Trophoblast cell (in vitro differentiated cells and primary cell): ENCODE data around the gene THYN1.
A peak's percentile ranks its signal among the peaks of the same experiment; 100 is the strongest.

Experiments
- DNase-seq, 2 donors: peaks; one replicate each; pipeline ENCODE4 v3.0.0-alpha.2; 2016
- H2AFZ ChIP-seq: 2 replicates; pipeline ENCODE4 v1.6.1; 2013; ENCODE audit warnings: low read length, moderate library complexity, mild to moderate bottlenecking; ENCODE audit not compliant: insufficient read depth, poor library complexity
- H2AK5ac ChIP-seq: 2 replicates; pipeline ENCODE4 v1.6.1; 2013; ENCODE audit warnings: mild to moderate bottlenecking, low read length
- H2BK120ac ChIP-seq: 2 replicates; pipeline ENCODE4 v1.6.1; 2013; ENCODE audit warnings: low read length, mild to moderate bottlenecking, moderate library complexity; ENCODE audit not compliant: insufficient read depth, poor library complexity
- H2BK12ac ChIP-seq: 2 replicates; pipeline ENCODE4 v1.6.1; 2013; ENCODE audit warnings: mild to moderate bottlenecking, low read length, moderate library complexity
- H2BK5ac ChIP-seq: 2 replicates; pipeline ENCODE4 v1.6.1; 2013; ENCODE audit warnings: low read length, low read depth, moderate library complexity, mild to moderate bottlenecking; ENCODE audit not compliant: poor library complexity
- H3K14ac ChIP-seq: 2 replicates; pipeline ENCODE4 v1.6.1; 2013; ENCODE audit warnings: mild to moderate bottlenecking, low read length
- H3K18ac ChIP-seq: 2 replicates; pipeline ENCODE4 v1.6.1; 2013; ENCODE audit warnings: mild to moderate bottlenecking, low read length
- H3K23ac ChIP-seq: 2 replicates; pipeline ENCODE4 v1.6.1; 2013; ENCODE audit warnings: low read length
- H3K27ac ChIP-seq: 2 replicates; pipeline ENCODE4 v1.5.1; 2013; ENCODE audit warnings: low read depth, mild to moderate bottlenecking, inconsistent platforms, low read length, moderate library complexity
- H3K27me3 ChIP-seq: 2 replicates; pipeline ENCODE4 v1.6.1; 2013; ENCODE audit warnings: inconsistent platforms, mild to moderate bottlenecking, low read length, moderate library complexity; ENCODE audit not compliant: insufficient read depth
- H3K36me3 ChIP-seq, 2 experiments: 1 replicate in 1 of 2; 2 replicates in 1 of 2; pipeline ENCODE4 v1.6.1; 2013; ENCODE audit warnings: low read length in 2 of 2, mild to moderate bottlenecking in 2 of 2, moderate library complexity in 1 of 2; ENCODE audit not compliant: insufficient read depth in 2 of 2, control insufficient read depth in 1 of 2
- H3K4ac ChIP-seq: 2 replicates; pipeline ENCODE4 v1.6.1; 2013; ENCODE audit warnings: low read depth, mild to moderate bottlenecking, low read length, moderate library complexity
- H3K4me1 ChIP-seq, 2 experiments: 1 replicate in 1 of 2; 2 replicates in 1 of 2; pipeline ENCODE4 v1.6.1; 2013; ENCODE audit warnings: low read length in 2 of 2, mild to moderate bottlenecking in 2 of 2, moderate library complexity in 1 of 2; ENCODE audit not compliant: insufficient read depth in 2 of 2, control insufficient read depth in 1 of 2
- H3K4me2 ChIP-seq: 2 replicates; pipeline ENCODE4 v1.6.1; 2013; ENCODE audit warnings: inconsistent platforms, mild to moderate bottlenecking, low read length, moderate library complexity
- H3K4me3 ChIP-seq: 2 replicates; pipeline ENCODE4 v1.5.1; 2013; ENCODE audit warnings: mild to moderate bottlenecking, low read depth, low read length, inconsistent platforms
- H3K79me1 ChIP-seq: one replicate; pipeline ENCODE4 v1.6.1; 2013; ENCODE audit warnings: low read length
- H3K79me2 ChIP-seq: 2 replicates; pipeline ENCODE4 v1.6.1; 2013; ENCODE audit warnings: low read length, mild to moderate bottlenecking; ENCODE audit not compliant: control insufficient read depth, insufficient read depth, poor library complexity
- H3K9ac ChIP-seq: 2 replicates; pipeline ENCODE4 v1.6.1; 2013; ENCODE audit warnings: mild to moderate bottlenecking, low read length
- H3K9me3 ChIP-seq: 2 replicates; pipeline ENCODE4 v1.6.1; 2013; ENCODE audit warnings: low read depth, mild to moderate bottlenecking, control low read depth, inconsistent platforms, low read length; ENCODE audit not compliant: insufficient read depth
- H4K12ac ChIP-seq: 2 replicates; pipeline ENCODE4 v1.6.1; 2013; ENCODE audit warnings: low read depth, mild to moderate bottlenecking, low read length, moderate library complexity
- H4K8ac ChIP-seq: 2 replicates; pipeline ENCODE4 v1.6.1; 2013; ENCODE audit warnings: low read depth, mild to moderate bottlenecking, low read length, moderate library complexity
- H4K91ac ChIP-seq: one replicate; pipeline ENCODE4 v1.6.1; 2013; ENCODE audit warnings: low read depth, mild to moderate bottlenecking, low read length, moderate library complexity
- WGBS: extraction: QIAGEN DNeasy Blood & Tissue Kit; methylation state at CpG from one replicate; pipeline ENCODE4 v1.1.7; 2013; ENCODE audit warnings: missing lambda C conversion rate; ENCODE audit not compliant: insufficient read length, insufficient coverage; ENCODE audit errors: extremely low coverage; 5-methylcytosine and 5-hydroxymethylcytosine counted together

Gene THYN1

GRCh38 chr11:134242376-134242775 is 10.8 kb downstream of the THYN1 start:
- Histone ChIP-seq H3K4me2 (no peak overlapping the region), H4K12ac (no peak overlapping the region), H3K9me3 (no peaks in the 10 kb centered on the region), H3K4ac (no peak overlapping the region), H2AFZ (no peak overlapping the region), H3K9ac (no peak overlapping the region), H2BK12ac (no peak overlapping the region), H3K18ac (no peak overlapping the region), H3K23ac (no peak overlapping the region), H3K27ac (no peak overlapping the region), H2BK120ac (no peak overlapping the region), H3K4me3 (no peak overlapping the region), H3K4me1 (peaks cover 2 to 8% of the 10 kb centered on the region in 2 experiments), H3K14ac (no peak overlapping the region), H4K91ac (no peak overlapping the region), H3K79me2 (no peaks in the 10 kb centered on the region), H2AK5ac (no peak overlapping the region), H4K8ac (no peak overlapping the region), H3K36me3 (peaks cover 36 to 49% of the 10 kb centered on the region in 2 experiments), H3K79me1 (no peaks in the 10 kb centered on the region), H3K27me3 (no peaks in the 10 kb centered on the region), H2BK5ac (no peak overlapping the region)
- no CpG with 5 or more reads among the region's 9 CpGs for WGBS
- peak; percentile 95 to 98 for DNase-seq

- no peak for DNase-seq
- H3K4me1 ChIP-seq, result peaks cover 3 to 9% of the 10 kb centered on the region in 2 experiments
- no peaks in the 10 kb centered on the region for H3K79me1 ChIP-seq
- no peak overlapping the region for H4K8ac ChIP-seq
- H4K12ac ChIP-seq, result no peak overlapping the region
- no peak overlapping the region for H3K18ac ChIP-seq
- H2AK5ac ChIP-seq, result no peak overlapping the region
- no peak overlapping the region for H2BK12ac ChIP-seq
- no peak overlapping the region for H3K9ac ChIP-seq
- H2BK120ac ChIP-seq, result no peak overlapping the region
- H3K36me3 ChIP-seq, result peaks cover 25 to 37% of the 10 kb centered on the region in 2 experiments
- WGBS, result no CpG with 5 or more reads among the region's 6 CpGs
- H3K4me3 ChIP-seq, result no peak overlapping the region
- no peak overlapping the region for H3K27ac ChIP-seq
- no peak overlapping the region for H3K14ac ChIP-seq
- no peaks in the 10 kb centered on the region for H3K27me3 ChIP-seq
- no peak overlapping the region for H3K4ac ChIP-seq
- no peak overlapping the region for H2BK5ac ChIP-seq
- H4K91ac ChIP-seq, result no peak overlapping the region
- H3K4me2 ChIP-seq, result no peak overlapping the region
- no peak overlapping the region for H2AFZ ChIP-seq
- no peaks in the 10 kb centered on the region for H3K79me2 ChIP-seq
- no peak overlapping the region for H3K23ac ChIP-seq
- H3K9me3 ChIP-seq, result no peaks in the 10 kb centered on the region
Measured at GRCh38 chr11:134240592-134240991, 12.6 kb downstream of the THYN1 start.

GRCh38 chr11:134238956-134239355 is 14.2 kb downstream of the THYN1 start:
- Histone ChIP-seq H4K12ac (no peak overlapping the region), H3K14ac (no peak overlapping the region), H3K4me3 (no peak overlapping the region)

GRCh38 chr11:134237557-134237922 is 15.6 kb downstream of the THYN1 start:
- H4K8ac ChIP-seq, result no peak overlapping the region
- H3K18ac ChIP-seq, result no peak overlapping the region
- H2BK120ac ChIP-seq, result no peak overlapping the region
- peaks cover 3 to 8% of the 10 kb centered on the region in 2 experiments for H3K4me1 ChIP-seq
- no peak overlapping the region for H2BK5ac ChIP-seq
- H3K9ac ChIP-seq, result no peak overlapping the region
- no peaks in the 10 kb centered on the region for H3K79me2 ChIP-seq
- no peaks in the 10 kb centered on the region for H3K79me1 ChIP-seq
- H3K36me3 ChIP-seq, result peaks cover 11 to 13% of the 10 kb centered on the region in 2 experiments
- H3K27ac ChIP-seq, result peak overlapping the region; percentile 40
- H3K14ac ChIP-seq, result no peak overlapping the region
- DNase-seq, result no peak
- no peak overlapping the region for H4K12ac ChIP-seq
- H3K4me3 ChIP-seq, result no peak overlapping the region
- no CpG with 5 or more reads among the region's 11 CpGs for WGBS
- H3K23ac ChIP-seq, result no peak overlapping the region
- peak overlapping the region; percentile 28 for H2BK12ac ChIP-seq
- H3K4me2 ChIP-seq, result no peak overlapping the region
- no peak overlapping the region for H2AK5ac ChIP-seq
- H3K9me3 ChIP-seq, result no peaks in the 10 kb centered on the region
- no peak overlapping the region for H2AFZ ChIP-seq
- peak overlapping the region; percentile 39 for H4K91ac ChIP-seq
- no peaks in the 10 kb centered on the region for H3K27me3 ChIP-seq
- H3K4ac ChIP-seq, result no peak overlapping the region

More at GRCh38 chr11:134238956-134239355, 14.2 kb downstream of the THYN1 start:
- Histone ChIP-seq H4K91ac (no peak overlapping the region), H3K9ac (no peak overlapping the region), H2BK12ac (no peak overlapping the region), H3K79me1 (no peaks in the 10 kb centered on the region), H3K4me2 (no peak overlapping the region), H2AK5ac (no peak overlapping the region), H3K9me3 (no peaks in the 10 kb centered on the region), H3K79me2 (no peaks in the 10 kb centered on the region), H3K36me3 (peaks cover 17 to 27% of the 10 kb centered on the region in 2 experiments), H3K27me3 (no peaks in the 10 kb centered on the region), H3K18ac (no peak overlapping the region), H2BK5ac (no peak overlapping the region), H4K8ac (no peak overlapping the region), H2BK120ac (no peak overlapping the region), H3K4ac (no peak overlapping the region), H3K4me1 (peaks cover 3 to 9% of the 10 kb centered on the region in 2 experiments), H2AFZ (no peak overlapping the region), H3K23ac (no peak overlapping the region), H3K27ac (no peak overlapping the region)
- DNase-seq, result no peak
- no CpG with 5 or more reads among the region's 5 CpGs for WGBS
